ENCODE results near the gene ZSCAN18.

- TF ChIP-seq CTCF (IDR thresholded peaks at IDR 0.05; ENCODE audit: low read length): no peak
- TF ChIP-seq EZH2 (optimal IDR thresholded peaks at IDR 0.05; ENCODE audit: low read depth, low read length): no peak
Observed at GRCh38 chr19:58037927-58038687, 59.9 kb downstream of the ZSCAN18 start.

Data from MM.1S (cell line).